ENCODE measurements around the gene CYP1A2. TPM values are rescaled to one million over a fixed set of nuclear protein-coding genes. Genes with fewer than 3 reads are reported as not detected.

The CYP1A2 gene
- total and polyA plus RNA-seq, 2 donors (not counting 1 experiment from before 2014, with no cell fraction given) = not detected

DNA sequence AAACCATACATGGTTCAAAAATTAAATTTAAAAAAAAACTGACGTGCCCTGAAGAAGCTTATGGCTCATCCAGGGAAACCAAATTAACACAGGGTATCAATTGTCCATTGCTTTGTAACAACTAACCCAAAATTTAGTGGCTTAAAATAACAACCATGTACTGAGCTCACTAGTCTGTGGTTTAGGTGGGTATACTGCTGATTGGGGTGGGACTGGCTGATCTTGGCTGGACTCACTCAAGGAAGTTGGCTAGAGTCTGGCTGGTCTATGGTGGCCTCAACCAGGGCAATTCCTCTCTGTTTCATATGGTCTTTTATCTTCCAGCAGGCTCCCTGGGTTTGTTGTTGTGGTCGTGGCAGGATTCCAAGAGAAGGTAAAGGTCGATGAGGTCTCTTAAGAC lies 38.8 kb upstream of the CYP1A2 start:
- Histone ChIP-seq H2AFZ (ENCODE audit: insufficient read depth, low read depth, low read length, poor library complexity, severe bottlenecking) (no peak overlapping the region), H3K27me3 (replicated peaks in 1 of 4; ENCODE audit: control extremely low read depth in 1 of 4, control insufficient read depth in 3 of 4, insufficient read depth in 4 of 4, low read length in 3 of 4) (peaks cover 0 to 13% (median 2%) of the 10 kb centered on the region in 4 experiments), H3K4me2 (replicated peaks; ENCODE audit: low read depth, low read length, poor library complexity, severe bottlenecking) (no peak overlapping the region), H4K20me1 (ENCODE audit: control insufficient read depth, insufficient read depth, low read length, poor library complexity, severe bottlenecking) (no peaks in the 10 kb centered on the region), H3K27ac (ENCODE audit: low read length in 2 of 2) (no peak overlapping the region), H3K4me3 (ENCODE audit: control extremely low read depth in 1 of 5, extremely low read depth in 1 of 5, insufficient read depth in 1 of 5, low read depth in 2 of 5, low read length in 4 of 5) (no peak overlapping the region), H3K79me2 (ENCODE audit: control insufficient read depth, insufficient read depth, low read length) (no peaks in the 10 kb centered on the region), H3K9ac (ENCODE audit: low read length) (no peak overlapping the region), H3K9me3 (ENCODE audit: control extremely low read depth in 1 of 3, control insufficient read depth in 2 of 3, insufficient read depth in 1 of 3, low read length in 2 of 3) (no peaks in the 10 kb centered on the region), H3K36me3 (replicated peaks in 1 of 2; ENCODE audit: control extremely low read depth in 1 of 2, control insufficient read depth in 1 of 2, extremely low read depth in 1 of 2, insufficient read depth in 2 of 2, low read length in 1 of 2) (no peaks in the 10 kb centered on the region), H3K4me1 (ENCODE audit: control insufficient read depth in 2 of 2, insufficient read depth in 2 of 2, low read length in 2 of 2) (no peaks in the 10 kb centered on the region)
- Mint-ChIP-seq H3K27ac (no peak overlapping the region), H3K4me1 (no peaks in the 10 kb centered on the region), H3K4me3 (no peak overlapping the region), H3K27me3 (peaks cover 26% of the 10 kb centered on the region), H3K9me3 (ENCODE audit: insufficient read depth) (no peaks in the 10 kb centered on the region)
- no peak for ATAC-seq (ENCODE audit: low read depth)
- TF ChIP-seq EZH2 (IDR thresholded peaks at IDR 0.05; ENCODE audit: borderline replicate concordance, insufficient read depth, low read depth, low read length, poor library complexity, severe bottlenecking) = no peak
- CTCF ChIA-PET = no interaction called here
- POLR2A ChIA-PET = no interaction called here
- intact Hi-C loops (cut with micrococcal nuclease) = no loop called here
- no peak for DNase-seq
- no CpG with 5 or more reads among the region's 3 CpGs for WGBS (ENCODE audit: insufficient coverage)

DNA sequence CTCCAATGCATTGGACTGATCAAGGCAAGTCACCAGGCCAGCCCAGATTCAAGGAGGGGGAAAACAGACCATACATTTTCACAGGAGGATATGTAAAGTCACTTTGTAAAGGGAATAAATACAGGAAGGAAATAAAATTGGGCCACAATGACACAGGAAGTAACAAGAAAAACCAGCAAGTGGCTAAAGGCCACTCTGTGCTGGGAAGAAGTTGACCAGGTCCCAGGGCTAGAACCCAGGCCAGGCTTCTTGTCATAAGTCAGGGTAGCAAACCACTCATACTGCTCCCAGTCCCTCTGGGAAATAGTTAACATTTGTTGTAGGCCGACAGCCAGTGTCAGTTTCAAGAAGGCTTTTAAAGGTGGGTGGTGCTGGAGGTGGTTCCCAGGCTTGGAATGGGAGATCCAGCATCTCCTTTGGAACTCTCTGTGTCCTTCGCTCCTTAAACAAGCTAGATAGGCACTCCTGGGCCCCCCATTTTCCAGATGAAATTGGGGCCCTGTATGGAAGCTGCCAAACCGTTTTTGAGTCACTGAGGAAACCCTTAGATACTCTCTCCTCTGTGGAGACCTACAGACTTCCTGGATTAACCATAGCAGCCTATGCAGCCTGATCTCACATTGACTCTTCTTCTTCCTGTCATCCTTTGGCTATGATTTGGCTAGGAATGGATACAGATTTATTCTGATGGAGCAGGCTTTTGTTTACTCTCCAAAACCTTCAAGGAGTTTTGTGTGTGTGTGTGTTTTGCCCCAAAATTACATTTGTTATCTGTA lies 38.1 kb upstream of the CYP1A2 start:
- no peaks in the 10 kb centered on the region for H3K9me3 ChIP-seq (ENCODE audit: control extremely low read depth in 1 of 3, control insufficient read depth in 2 of 3, insufficient read depth in 1 of 3, low read length in 2 of 3)
- H2AFZ ChIP-seq (ENCODE audit: insufficient read depth, low read depth, low read length, poor library complexity, severe bottlenecking) = no peak overlapping the region
- Mint-ChIP-seq H3K4me1 (no peaks in the 10 kb centered on the region), H3K9me3 (ENCODE audit: insufficient read depth) (no peaks in the 10 kb centered on the region), H3K4me3 (no peak overlapping the region), H3K27ac (no peak overlapping the region), H3K27me3 (peaks cover 26% of the 10 kb centered on the region)
- H3K4me1 ChIP-seq (ENCODE audit: control insufficient read depth in 2 of 2, insufficient read depth in 2 of 2, low read length in 2 of 2) = no peaks in the 10 kb centered on the region
- 100% methylated on average over 1 of the region's 3 CpGs for WGBS (ENCODE audit: insufficient coverage)
- ChIA-PET CTCF (no interaction called here), POLR2A (no interaction called here)
- H3K36me3 ChIP-seq (replicated peaks in 1 of 2; ENCODE audit: control extremely low read depth in 1 of 2, control insufficient read depth in 1 of 2, extremely low read depth in 1 of 2, insufficient read depth in 2 of 2, low read length in 1 of 2) = no peaks in the 10 kb centered on the region
- H3K9ac ChIP-seq (ENCODE audit: low read length) = no peak overlapping the region
- no peak overlapping the region for H3K27ac ChIP-seq (ENCODE audit: low read length in 2 of 2)
- H3K27me3 ChIP-seq (replicated peaks in 1 of 4; ENCODE audit: control extremely low read depth in 1 of 4, control insufficient read depth in 3 of 4, insufficient read depth in 4 of 4, low read length in 3 of 4) = peaks cover 0 to 13% (median 2%) of the 10 kb centered on the region in 4 experiments
- intact Hi-C loops (cut with micrococcal nuclease) = no loop called here
- no peak for TF ChIP-seq EZH2 (IDR thresholded peaks at IDR 0.05; ENCODE audit: borderline replicate concordance, insufficient read depth, low read depth, low read length, poor library complexity, severe bottlenecking)
- TF ChIP-seq, protein P1, sequence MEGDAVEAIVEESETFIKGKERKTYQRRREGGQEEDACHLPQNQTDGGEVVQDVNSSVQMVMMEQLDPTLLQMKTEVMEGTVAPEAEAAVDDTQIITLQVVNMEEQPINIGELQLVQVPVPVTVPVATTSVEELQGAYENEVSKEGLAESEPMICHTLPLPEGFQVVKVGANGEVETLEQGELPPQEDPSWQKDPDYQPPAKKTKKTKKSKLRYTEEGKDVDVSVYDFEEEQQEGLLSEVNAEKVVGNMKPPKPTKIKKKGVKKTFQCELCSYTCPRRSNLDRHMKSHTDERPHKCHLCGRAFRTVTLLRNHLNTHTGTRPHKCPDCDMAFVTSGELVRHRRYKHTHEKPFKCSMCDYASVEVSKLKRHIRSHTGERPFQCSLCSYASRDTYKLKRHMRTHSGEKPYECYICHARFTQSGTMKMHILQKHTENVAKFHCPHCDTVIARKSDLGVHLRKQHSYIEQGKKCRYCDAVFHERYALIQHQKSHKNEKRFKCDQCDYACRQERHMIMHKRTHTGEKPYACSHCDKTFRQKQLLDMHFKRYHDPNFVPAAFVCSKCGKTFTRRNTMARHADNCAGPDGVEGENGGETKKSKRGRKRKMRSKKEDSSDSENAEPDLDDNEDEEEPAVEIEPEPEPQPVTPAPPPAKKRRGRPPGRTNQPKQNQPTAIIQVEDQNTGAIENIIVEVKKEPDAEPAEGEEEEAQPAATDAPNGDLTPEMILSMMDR (IDR thresholded peaks at IDR 0.05) = no peak
- no peak overlapping the region for H3K4me3 ChIP-seq (ENCODE audit: control extremely low read depth in 1 of 5, extremely low read depth in 1 of 5, insufficient read depth in 1 of 5, low read depth in 2 of 5, low read length in 4 of 5)
- H3K79me2 ChIP-seq (ENCODE audit: control insufficient read depth, insufficient read depth, low read length) = no peaks in the 10 kb centered on the region
- no peak overlapping the region for H3K4me2 ChIP-seq (replicated peaks; ENCODE audit: low read depth, low read length, poor library complexity, severe bottlenecking)
- no peak for DNase-seq
- no peak for ATAC-seq (ENCODE audit: low read depth)
- no peaks in the 10 kb centered on the region for H4K20me1 ChIP-seq (ENCODE audit: control insufficient read depth, insufficient read depth, low read length, poor library complexity, severe bottlenecking)
